Urinary bladder (tissue), 4 donors: ENCODE measurements around the gene GPR61. TPM values are rescaled to one million over a fixed set of nuclear protein-coding genes. Genes with fewer than 3 reads are reported as not detected.
A peak's percentile ranks its signal among the peaks of the same experiment; 100 is the strongest.

ENCODE experiments used
- DNase-seq: peaks from one replicate; pipeline ENCODE4 v3.0.0-alpha.2; 2015; ENCODE audit errors: extremely low spot score
- H3K27ac ChIP-seq: one replicate; pipeline ENCODE4 v1.5.1; 2013; ENCODE audit warnings: low read depth, mild to moderate bottlenecking, moderate library complexity
- H3K36me3 ChIP-seq: one replicate; pipeline ENCODE4 v1.6.1; 2013; ENCODE audit warnings: mild to moderate bottlenecking, moderate library complexity; ENCODE audit not compliant: insufficient read depth
- H3K4me1 ChIP-seq: one replicate; pipeline ENCODE4 v1.6.1; 2013; ENCODE audit warnings: mild to moderate bottlenecking, moderate library complexity; ENCODE audit not compliant: insufficient read depth
- H3K4me3 ChIP-seq: one replicate; pipeline ENCODE4 v1.5.1; 2013; ENCODE audit warnings: low read depth, low read length
- WGBS: extraction: QIAGEN DNeasy Blood & Tissue Kit; methylation state at CpG from one replicate; pipeline ENCODE4 v1.1.7; 2013; 5-methylcytosine and 5-hydroxymethylcytosine counted together
- polyA plus RNA-seq: library from polyadenylated mRNA; stranded (reverse); fragments of 200-250 nt; gene quantifications from one replicate; pipeline ENCODE4 v1.2.3, GENCODE V29; 2013
- total RNA-seq: library from RNA; depleted of rRNA; stranded (reverse); fragments of >200 nt; gene quantifications from one replicate; pipeline ENCODE4 v1.2.3, GENCODE V29; 2014
- donor health status: healthy with polysubstance abuse.
- donor health status: healthy.

The GPR61 gene
- total and polyA plus RNA-seq, 2 donors = 0.11 TPM; not detected in 1

GRCh38 chr1:109500941-109501381 lies 38.7 kb upstream of the GPR61 start:
- no peak for DNase-seq
- Histone ChIP-seq H3K4me1 (no peaks in the 10 kb centered on the region), H3K4me3 (no peak overlapping the region), H3K27ac (no peak overlapping the region), H3K36me3 (no peaks in the 10 kb centered on the region)
- 26% methylated on average over 5 of the region's 5 CpGs for WGBS

GRCh38 chr1:109501644-109502363 lies 37.9 kb upstream of the GPR61 start:
- no peaks in the 10 kb centered on the region for H3K36me3 ChIP-seq
- H3K4me3 ChIP-seq = no peak overlapping the region
- H3K4me1 ChIP-seq = no peaks in the 10 kb centered on the region
- H3K27ac ChIP-seq = no peak overlapping the region
- 72% methylated on average over 5 of the region's 5 CpGs for WGBS
- DNase-seq = no peak

- H3K27ac ChIP-seq = no peak overlapping the region
- H3K4me3 ChIP-seq = no peak overlapping the region
- H3K36me3 ChIP-seq = no peaks in the 10 kb centered on the region
- DNase-seq = no peak
- 80% methylated on average over 3 of the region's 3 CpGs for WGBS
- no peaks in the 10 kb centered on the region for H3K4me1 ChIP-seq
Measured at GRCh38 chr1:109502364-109502851, 37.3 kb upstream of the GPR61 start.

- no peak for DNase-seq
- Histone ChIP-seq H3K4me3 (no peak overlapping the region), H3K4me1 (no peaks in the 10 kb centered on the region), H3K27ac (no peak overlapping the region), H3K36me3 (no peaks in the 10 kb centered on the region)
- 66% methylated on average over 5 of the region's 5 CpGs for WGBS
Measured at GRCh38 chr1:109503935-109504334, 35.7 kb upstream of the GPR61 start.

GRCh38 chr1:109504974-109505373 lies 34.7 kb upstream of the GPR61 start:
- Histone ChIP-seq H3K36me3 (no peaks in the 10 kb centered on the region), H3K27ac (no peak overlapping the region), H3K4me3 (no peak overlapping the region), H3K4me1 (no peaks in the 10 kb centered on the region)
- WGBS = 95% methylated on average over 1 of the region's 1 CpG
- DNase-seq = no peak

- no peak overlapping the region for H3K27ac ChIP-seq
- DNase-seq = no peak
Measured at GRCh38 chr1:109508001-109508872, 31.4 kb upstream of the GPR61 start.

GRCh38 chr1:109508873-109509175 lies 30.8 kb upstream of the GPR61 start:
- WGBS = 67% methylated on average over 7 of the region's 7 CpGs
- H3K27ac ChIP-seq = no peak overlapping the region
- H3K4me3 ChIP-seq = peak overlapping the region; percentile 80
- no peaks in the 10 kb centered on the region for H3K4me1 ChIP-seq
- H3K36me3 ChIP-seq = no peaks in the 10 kb centered on the region
- DNase-seq = no peak

More at GRCh38 chr1:109508001-109508872, 31.4 kb upstream of the GPR61 start:
- peak overlapping the region; percentile 80 for H3K4me3 ChIP-seq
- 90% methylated on average over 25 of the region's 25 CpGs for WGBS
- no peaks in the 10 kb centered on the region for H3K4me1 ChIP-seq
- no peaks in the 10 kb centered on the region for H3K36me3 ChIP-seq

- under 1% methylated on average over 100 of the region's 100 CpGs for WGBS
- Histone ChIP-seq H3K4me3 (peak within 1 kb of the TSS; percentile 80), H3K36me3 (no peaks in the 10 kb centered on the region), H3K4me1 (no peaks in the 10 kb centered on the region), H3K27ac (no peak within 1 kb of the TSS)
- DNase-seq = no peak
Measured at GRCh38 chr1:109509176-109510134, 30.2 kb upstream of the GPR61 start, which contains the start of gene AMIGO1. Gene AMIGO1 (minus strand): TSS chr1:109509727. CDS start chr1:109508912, 815 bp downstream.

GRCh38 chr1:109513110-109513710 lies 26.5 kb upstream of the GPR61 start:
- no peaks in the 10 kb centered on the region for H3K4me1 ChIP-seq
- 70% methylated on average over 2 of the region's 2 CpGs for WGBS
- H3K27ac ChIP-seq = no peak overlapping the region
- DNase-seq = no peak
- no peak overlapping the region for H3K4me3 ChIP-seq
- H3K36me3 ChIP-seq = no peaks in the 10 kb centered on the region

- H3K4me1 ChIP-seq = no peaks in the 10 kb centered on the region
- no peak overlapping the region for H3K4me3 ChIP-seq
- 63% methylated on average over 3 of the region's 3 CpGs for WGBS
- H3K27ac ChIP-seq = no peak overlapping the region
- H3K36me3 ChIP-seq = no peaks in the 10 kb centered on the region
- DNase-seq = no peak
Measured at GRCh38 chr1:109514846-109515245, 24.8 kb upstream of the GPR61 start.

- H3K4me3 ChIP-seq = no peak overlapping the region
- H3K4me1 ChIP-seq = no peaks in the 10 kb centered on the region
- no peak for DNase-seq
- no peaks in the 10 kb centered on the region for H3K36me3 ChIP-seq
- 86% methylated on average over 5 of the region's 5 CpGs for WGBS
- no peak overlapping the region for H3K27ac ChIP-seq
Measured at GRCh38 chr1:109516872-109517271, 22.8 kb upstream of the GPR61 start.

- DNase-seq = no peak
- Histone ChIP-seq H3K27ac (no peak overlapping the region), H3K4me3 (no peak overlapping the region), H3K4me1 (no peaks in the 10 kb centered on the region), H3K36me3 (no peaks in the 10 kb centered on the region)
- WGBS = 90% methylated on average over 5 of the region's 5 CpGs
Measured at GRCh38 chr1:109517337-109517736, 22.3 kb upstream of the GPR61 start.
